ENCODE measurements around the gene SERINC2. TPM values are rescaled to one million over a fixed set of nuclear protein-coding genes. Genes with fewer than 3 reads are reported as not detected.
A peak's percentile ranks its signal among the peaks of the same experiment; 100 is the strongest.

Gene SERINC2
- polyA plus RNA-seq, 2 of the 4 experiments (the other 2 are of a cell fraction): 6.0 to 16.3 TPM

- peak overlapping the region; percentile 63 to 69; a peak in 5 of 6 replicates for H3K27ac ChIP-seq
- no peak for FAIRE-seq
- no peak overlapping the region; the same call in 2 of the 3 replicates for H3K4me2 ChIP-seq
- peaks cover 31% of the 10 kb centered on the region for H3K4me1 ChIP-seq
- ChIA-PET CTCF (interaction anchor here (0.6 to 9.5 kb wide), 28 partner anchors 8 to 430 kb away, joined by 3 to 151 read pairs (median 4); partner anchors contain the start of genes SERINC2, SNRNP40 and ZCCHC17), POLR2A (interaction anchor here (1.0 kb wide), 1 partner anchor 128 kb away, joined by 3 read pairs; no protein-coding TSS in a partner anchor)
- no peaks in the 10 kb centered on the region for H3K9me3 ChIP-seq
- peak in 1 of 2 experiments; percentile 36 for DNase-seq (ENCODE audit: low read depth in 1 of 2, low spot score in 1 of 2)
- 43% methylated on average over 9 of the region's 9 CpGs for WGBS (ENCODE audit: missing lambda C conversion rate)
- peak; percentile 65 to 75; a peak in 4 of 6 replicates for ATAC-seq
- no peak for TF ChIP-seq MAFK (IDR thresholded peaks at IDR 0.05; ENCODE audit: partially characterized antibody)
- TF ChIP-seq KDM5A (IDR thresholded peaks at IDR 0.05): no peak
- TF ChIP-seq CTCF (IDR thresholded peaks at IDR 0.05): peak; percentile 48
- TF ChIP-seq, protein P1, sequence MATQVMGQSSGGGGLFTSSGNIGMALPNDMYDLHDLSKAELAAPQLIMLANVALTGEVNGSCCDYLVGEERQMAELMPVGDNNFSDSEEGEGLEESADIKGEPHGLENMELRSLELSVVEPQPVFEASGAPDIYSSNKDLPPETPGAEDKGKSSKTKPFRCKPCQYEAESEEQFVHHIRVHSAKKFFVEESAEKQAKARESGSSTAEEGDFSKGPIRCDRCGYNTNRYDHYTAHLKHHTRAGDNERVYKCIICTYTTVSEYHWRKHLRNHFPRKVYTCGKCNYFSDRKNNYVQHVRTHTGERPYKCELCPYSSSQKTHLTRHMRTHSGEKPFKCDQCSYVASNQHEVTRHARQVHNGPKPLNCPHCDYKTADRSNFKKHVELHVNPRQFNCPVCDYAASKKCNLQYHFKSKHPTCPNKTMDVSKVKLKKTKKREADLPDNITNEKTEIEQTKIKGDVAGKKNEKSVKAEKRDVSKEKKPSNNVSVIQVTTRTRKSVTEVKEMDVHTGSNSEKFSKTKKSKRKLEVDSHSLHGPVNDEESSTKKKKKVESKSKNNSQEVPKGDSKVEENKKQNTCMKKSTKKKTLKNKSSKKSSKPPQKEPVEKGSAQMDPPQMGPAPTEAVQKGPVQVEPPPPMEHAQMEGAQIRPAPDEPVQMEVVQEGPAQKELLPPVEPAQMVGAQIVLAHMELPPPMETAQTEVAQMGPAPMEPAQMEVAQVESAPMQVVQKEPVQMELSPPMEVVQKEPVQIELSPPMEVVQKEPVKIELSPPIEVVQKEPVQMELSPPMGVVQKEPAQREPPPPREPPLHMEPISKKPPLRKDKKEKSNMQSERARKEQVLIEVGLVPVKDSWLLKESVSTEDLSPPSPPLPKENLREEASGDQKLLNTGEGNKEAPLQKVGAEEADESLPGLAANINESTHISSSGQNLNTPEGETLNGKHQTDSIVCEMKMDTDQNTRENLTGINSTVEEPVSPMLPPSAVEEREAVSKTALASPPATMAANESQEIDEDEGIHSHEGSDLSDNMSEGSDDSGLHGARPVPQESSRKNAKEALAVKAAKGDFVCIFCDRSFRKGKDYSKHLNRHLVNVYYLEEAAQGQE (IDR thresholded peaks at IDR 0.05): no peak
- TF ChIP-seq RAD21 (conservative IDR thresholded peaks at IDR 0.05 in 1 of 2, IDR thresholded peaks at IDR 0.05 in 1 of 2): peak; percentile 33 to 57
- peak; percentile 37; the same call in 2 of the 3 replicates for TF ChIP-seq SMC3 (IDR thresholded peaks at IDR 0.05)
- H3K4me3 ChIP-seq: no peak overlapping the region
These were observed 8.5 kb downstream of the SERINC2 start for GRCh38 chr1:31421371-31422040.

DNA sequence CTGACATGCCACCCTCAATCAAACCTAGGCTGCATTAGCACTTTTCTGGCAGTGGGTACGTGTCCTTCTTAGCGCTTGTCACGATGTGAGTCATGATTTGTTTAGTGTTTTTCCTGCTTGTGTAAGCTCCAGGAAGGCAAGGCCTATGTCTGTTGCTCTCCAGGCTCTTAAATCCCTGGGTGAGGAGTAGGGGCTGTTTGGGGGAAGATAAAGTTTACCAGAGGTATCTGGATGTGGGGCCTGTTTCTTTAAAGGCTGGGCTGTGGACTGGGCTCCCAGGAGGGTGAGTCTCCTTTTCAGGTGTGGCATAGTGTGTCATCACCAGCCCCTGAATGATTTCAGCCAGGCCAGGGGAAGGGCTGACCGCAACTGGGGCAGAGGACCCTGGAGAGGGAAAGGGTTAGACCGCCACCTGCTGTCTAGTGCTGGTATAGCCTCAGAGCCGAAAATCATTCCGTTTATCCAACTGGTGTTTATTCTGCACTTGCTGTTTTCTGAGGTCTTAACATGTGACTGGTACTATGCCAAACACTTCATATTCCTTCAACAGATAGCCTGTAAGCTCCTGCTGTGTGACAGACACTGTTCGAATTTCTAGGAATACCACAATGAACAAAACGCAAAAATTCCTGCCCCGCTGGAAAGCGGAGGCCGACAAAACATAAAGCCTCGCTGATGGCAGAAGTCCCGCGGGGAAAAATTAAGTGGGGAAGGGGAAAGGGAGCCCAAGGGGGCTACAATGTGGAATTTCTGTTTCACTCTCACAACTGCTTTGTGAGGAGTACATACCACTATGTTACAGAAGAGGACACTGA, 9.7 kb downstream of the SERINC2 start:
- ChIA-PET CTCF (interaction anchor here (0.6 to 9.5 kb wide), 36 partner anchors 10 to 366 kb away, joined by 3 to 151 read pairs (median 4); partner anchors contain the start of genes PUM1, SERINC2, SNRNP40 and ZCCHC17), POLR2A (no interaction called here)
- 36% methylated on average over 15 of the region's 15 CpGs for WGBS (ENCODE audit: missing lambda C conversion rate)
- H3K4me1 ChIP-seq: peaks cover 29% of the 10 kb centered on the region
- peak; percentile 71 to 75 for DNase-seq (ENCODE audit: low read depth in 1 of 2, low spot score in 1 of 2)
- peak; percentile 92 to 93 for ATAC-seq
- H3K27ac ChIP-seq: peak overlapping the region; percentile 63 to 69
- peak overlapping the region; percentile 69 for H3K4me2 ChIP-seq
- H3K9me3 ChIP-seq: no peaks in the 10 kb centered on the region
- H3K4me3 ChIP-seq: no peak overlapping the region
- TF ChIP-seq CTCF (IDR thresholded peaks at IDR 0.05) (peak; percentile 68), NPAS2 (CRISPR knock-in tag; IDR thresholded peaks at IDR 0.05; ENCODE audit: borderline replicate concordance) (no peak), SMC3 (IDR thresholded peaks at IDR 0.05) (peak; percentile 72), RAD21 (conservative IDR thresholded peaks at IDR 0.05 in 1 of 2, IDR thresholded peaks at IDR 0.05 in 1 of 2) (peak; percentile 83 to 85), FOSL2 (IDR thresholded peaks at IDR 0.05) (no peak), FOSL2 (CRISPR knock-in tag; IDR thresholded peaks at IDR 0.05) (peak; percentile 39), EP300 (IDR thresholded peaks at IDR 0.05) (no peak)
- TF ChIP-seq, protein P2, sequence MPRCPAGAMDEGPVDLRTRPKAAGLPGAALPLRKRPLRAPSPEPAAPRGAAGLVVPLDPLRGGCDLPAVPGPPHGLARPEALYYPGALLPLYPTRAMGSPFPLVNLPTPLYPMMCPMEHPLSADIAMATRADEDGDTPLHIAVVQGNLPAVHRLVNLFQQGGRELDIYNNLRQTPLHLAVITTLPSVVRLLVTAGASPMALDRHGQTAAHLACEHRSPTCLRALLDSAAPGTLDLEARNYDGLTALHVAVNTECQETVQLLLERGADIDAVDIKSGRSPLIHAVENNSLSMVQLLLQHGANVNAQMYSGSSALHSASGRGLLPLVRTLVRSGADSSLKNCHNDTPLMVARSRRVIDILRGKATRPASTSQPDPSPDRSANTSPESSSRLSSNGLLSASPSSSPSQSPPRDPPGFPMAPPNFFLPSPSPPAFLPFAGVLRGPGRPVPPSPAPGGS (IDR thresholded peaks at IDR 0.05): no peak
- no peak for FAIRE-seq
